ENCODE measurements around the gene GANC. TPM values are rescaled to one million over a fixed set of nuclear protein-coding genes. Genes with fewer than 3 reads are reported as not detected.
"Not testable (repeated sequence)": the region's sequence is repeated elsewhere in the genome, so short reads cannot be mapped to it uniquely, and the experiment has no call there.

Gene GANC
- total and polyA plus RNA-seq, 8 donors, result 5.2 to 77.6 (median 12.1) TPM

GRCh38 chr15:42287931-42288330, 14.9 kb downstream of the GANC start:
- intact Hi-C loops (cut with DNase I; ENCODE audit: low total_unique reads), result no loop called here
- Histone ChIP-seq H3K27ac (no peak overlapping the region), H3K4me3 (no peak overlapping the region), H3K4me1 (no peaks in the 10 kb centered on the region), H3K27me3 (no peaks in the 10 kb centered on the region), H3K9me3 (no peaks in the 10 kb centered on the region), H3K36me3 (peaks cover 9 to 82% (median 76%) of the 10 kb centered on the region in 4 donors)
- no peak for DNase-seq
- TF ChIP-seq EP300 (IDR thresholded peaks at IDR 0.05) (no peak), POLR2AphosphoS5 (IDR thresholded peaks at IDR 0.05) (no peak), CTCF (IDR thresholded peaks at IDR 0.05) (no peak), POLR2A (IDR thresholded peaks at IDR 0.05) (no peak)
- 84 to 97% (median 96%) methylated on average over 4 of the region's 4 CpGs for WGBS, 5 donors

- Histone ChIP-seq H3K4me3 (no peak overlapping the region), H3K36me3 (peaks cover 4 to 82% (median 77%) of the 10 kb centered on the region in 4 donors), H3K9me3 (no peaks in the 10 kb centered on the region), H3K27ac (no peak overlapping the region), H3K27me3 (no peaks in the 10 kb centered on the region), H3K4me1 (no peaks in the 10 kb centered on the region)
- DNase-seq, result no peak
- intact Hi-C loops (cut with DNase I; ENCODE audit: low total_unique reads), result no loop called here
- TF ChIP-seq POLR2A (IDR thresholded peaks at IDR 0.05) (no peak), CTCF (IDR thresholded peaks at IDR 0.05) (no peak), POLR2AphosphoS5 (IDR thresholded peaks at IDR 0.05) (no peak), EP300 (IDR thresholded peaks at IDR 0.05) (no peak)
- 94 to 98% (median 97%) methylated on average over 1 of the region's 1 CpG for WGBS, 5 donors
Measured at GRCh38 chr15:42289166-42289565, 16.2 kb downstream of the GANC start.

GRCh38 chr15:42301004-42301403, 28.0 kb downstream of the GANC start:
- H3K4me1 ChIP-seq; H3K27ac ChIP-seq; H3K4me3 ChIP-seq; intact Hi-C loops (cut with DNase I; ENCODE audit: low total_unique reads); H3K9me3 ChIP-seq; H3K27me3 ChIP-seq; DNase-seq: not testable (repeated sequence)
- H3K36me3 ChIP-seq, result peaks cover 6 to 35% (median 29%) of the 10 kb centered on the region in 4 donors
- WGBS, 5 donors, result 76 to 100% (median 95%) methylated on average over 4 of the region's 4 CpGs

- no peaks in the 10 kb centered on the region for H3K27me3 ChIP-seq
- no peaks in the 10 kb centered on the region for H3K9me3 ChIP-seq
- WGBS, 5 donors, result 46 to 73% (median 60%) methylated on average over 1 of the region's 1 CpG
- intact Hi-C loops (cut with DNase I; ENCODE audit: low total_unique reads), result no loop called here
- no peak overlapping the region for H3K27ac ChIP-seq
- DNase-seq, result no peak
- TF ChIP-seq CTCF (IDR thresholded peaks at IDR 0.05) (no peak), EP300 (IDR thresholded peaks at IDR 0.05) (no peak), POLR2AphosphoS5 (IDR thresholded peaks at IDR 0.05) (no peak), POLR2A (IDR thresholded peaks at IDR 0.05) (no peak)
- H3K4me1 ChIP-seq, result no peaks in the 10 kb centered on the region
- H3K4me3 ChIP-seq, result no peak overlapping the region
- H3K36me3 ChIP-seq, result peaks cover 17 to 54% (median 51%) of the 10 kb centered on the region in 4 donors
Measured at GRCh38 chr15:42306681-42307080, 33.7 kb downstream of the GANC start.

GRCh38 chr15:42313463-42313862, 40.5 kb downstream of the GANC start:
- Histone ChIP-seq H3K27me3 (no peaks in the 10 kb centered on the region), H3K4me3 (no peak overlapping the region), H3K27ac (no peak overlapping the region), H3K4me1 (no peaks in the 10 kb centered on the region), H3K9me3 (no peaks in the 10 kb centered on the region), H3K36me3 (peaks cover 9 to 58% (median 56%) of the 10 kb centered on the region in 4 donors)
- intact Hi-C loops (cut with DNase I; ENCODE audit: low total_unique reads), result no loop called here
- 37 to 54% (median 46%) methylated on average over 3 of the region's 3 CpGs for WGBS, 5 donors
- no peak for TF ChIP-seq POLR2AphosphoS5 (IDR thresholded peaks at IDR 0.05)
- TF ChIP-seq CTCF (IDR thresholded peaks at IDR 0.05), result no peak
- no peak for TF ChIP-seq POLR2A (IDR thresholded peaks at IDR 0.05)
- TF ChIP-seq EP300 (IDR thresholded peaks at IDR 0.05), result no peak
- DNase-seq, result no peak

Measured in stomach (tissue), 9 donors.